GM23338 (cell line): ENCODE results near the gene EEIG2. TPM values are rescaled to one million over a fixed set of nuclear protein-coding genes. Genes with fewer than 3 reads are reported as not detected.

ENCODE experiments used
- polyA plus RNA-seq: library from polyadenylated mRNA; unstranded; fragments of >200 nt; fragmentation: Nextera tagmentation; extraction: Ambion mirVana; gene quantifications from 2 replicates; pipeline ENCODE4 v1.2.1, GENCODE V29; 2016
- total RNA-seq: library from RNA; depleted of rRNA; stranded (reverse); fragments of >200 nt; shearing (Covaris generic); gene quantifications from 2 replicates; pipeline ENCODE4 v1.2.3, GENCODE V29; 2014; rRNA removed

Gene EEIG2
- total and polyA plus RNA-seq, 2 experiments from 2014 or later: 7.9 to 44.5 TPM

Other genes with a start within 250 kb of the EEIG2 start
- not detected in 2 replicates for gene NBPF6, start 109.8 kb upstream of the EEIG2 start, total RNA-seq
- not detected in 2 replicates for gene NBPF6, start 109.8 kb upstream of the EEIG2 start, polyA plus RNA-seq
- gene HENMT1, start 101.0 kb downstream of the EEIG2 start, total RNA-seq: 7.0 and 9.7 TPM in 2 replicates
- 4.2 and 4.7 TPM in 2 replicates for gene HENMT1, start 101.0 kb downstream of the EEIG2 start, polyA plus RNA-seq
- 32.3 and 40.5 TPM in 2 replicates for gene PRPF38B, start 132.2 kb downstream of the EEIG2 start, total RNA-seq
- 74.2 and 86.4 TPM in 2 replicates for gene PRPF38B, start 132.2 kb downstream of the EEIG2 start, polyA plus RNA-seq
- gene FNDC7, start 152.8 kb downstream of the EEIG2 start, total RNA-seq: 0.28 TPM in 1 of 2 replicates, not detected in the other
- 0.06 TPM in 1 of 2 replicates, not detected in the other for gene FNDC7, start 152.8 kb downstream of the EEIG2 start, polyA plus RNA-seq
- 34.0 and 37.4 TPM in 2 replicates for gene STXBP3, start 186.6 kb downstream of the EEIG2 start, total RNA-seq
- 24.5 and 28.5 TPM in 2 replicates for gene STXBP3, start 186.6 kb downstream of the EEIG2 start, polyA plus RNA-seq